ENCODE data around the gene FCRL4. TPM values are rescaled to one million over a fixed set of nuclear protein-coding genes. Genes with fewer than 3 reads are reported as not detected.

The FCRL4 gene
- total and polyA plus RNA-seq, 2 of the 4 experiments (the other 2 are of a cell fraction): not detected

- no TSS peak for BruUV-seq (replicated peaks)
- CTCF ChIA-PET: no interaction called here
These were observed 11.9 kb downstream of the FCRL4 start for GRCh38 chr1:157585984-157586383.

More at GRCh38 chr1:157585984-157586383, 11.9 kb downstream of the FCRL4 start:
- no peak overlapping the region for H3K9ac ChIP-seq (ENCODE audit: low read depth, low read length)
- H3K27ac ChIP-seq (ENCODE audit: insufficient read depth, low read length): no peak overlapping the region
- no peak overlapping the region for H4K8ac ChIP-seq (ENCODE audit: low read depth in 2 of 2, low read length in 2 of 2)
- POLR2A ChIA-PET (ENCODE audit: unreplicated experiment): no interaction called here
- DNase-seq (no peak), ATAC-seq (ENCODE audit: low read depth) (no peak)
- no peaks in the 10 kb centered on the region for H3K36me3 ChIP-seq (ENCODE audit: control insufficient read depth, insufficient read depth, low read length)
- H3K9me1 ChIP-seq (ENCODE audit: insufficient read depth, low read length): no peaks in the 10 kb centered on the region
- H2AK9ac ChIP-seq (replicated peaks; ENCODE audit: low read depth, low read length, poor library complexity): no peak overlapping the region
- WGBS, 2 experiments (ENCODE audit: extremely low coverage in 2 of 2, insufficient read length in 1 of 2): no CpG with 5 or more reads among the region's 4 CpGs
- no peaks in the 10 kb centered on the region for H3K9me3 ChIP-seq (ENCODE audit: control insufficient read depth, insufficient read depth, low read length)
- H3K4me3 ChIP-seq (ENCODE audit: insufficient read depth, low read depth, low read length): no peak overlapping the region
- no peaks in the 10 kb centered on the region for H3K27me3 ChIP-seq (ENCODE audit: control insufficient read depth, insufficient read depth, low read length)
- H2AFZ ChIP-seq (replicated peaks; ENCODE audit: low read length, poor library complexity): no peak overlapping the region
- no peaks in the 10 kb centered on the region for H3K4me1 ChIP-seq (ENCODE audit: control insufficient read depth, insufficient read depth, low read length)
- dilution Hi-C loops (cut with HindIII; ENCODE audit: low sequenced_read_pairs, unreplicated experiment) (no loop called here), intact Hi-C loops (cut with micrococcal nuclease) (no loop called here), in situ Hi-C loops (cut with MboI; ENCODE audit: low sequenced_read_pairs) (no loop called here)
- H2BK20ac ChIP-seq (ENCODE audit: low read depth, low read length): no peak overlapping the region
- H2BK120ac ChIP-seq (ENCODE audit: low read depth, low read length): no peak overlapping the region
- TF ChIP-seq BHLHE40 (IDR thresholded peaks at IDR 0.05; ENCODE audit: low read depth, low read length) (no peak), MXI1 (IDR thresholded peaks at IDR 0.05; ENCODE audit: borderline replicate concordance, low read depth, low read length) (no peak), ELK1 (IDR thresholded peaks at IDR 0.05; ENCODE audit: borderline replicate concordance, low read depth, low read length) (no peak), FOS (IDR thresholded peaks at IDR 0.05; ENCODE audit: low read depth, low read length) (no peak), RFX5 (IDR thresholded peaks at IDR 0.05; ENCODE audit: low read depth, low read length) (no peak), RAD21 (IDR thresholded peaks at IDR 0.05; ENCODE audit: low read length) (no peak), CTCF (conservative IDR thresholded peaks at IDR 0.05; ENCODE audit: low read depth, low read length) (no peak), CEBPB (IDR thresholded peaks at IDR 0.05; ENCODE audit: low read depth, low read length) (no peak), MAZ (IDR thresholded peaks at IDR 0.05; ENCODE audit: borderline replicate concordance, low read depth, low read length) (no peak), MAFK (IDR thresholded peaks at IDR 0.05; ENCODE audit: low read depth, low read length) (no peak), CHD1 (IDR thresholded peaks at IDR 0.05; ENCODE audit: low read depth, low read length) (no peak), SMC3 (IDR thresholded peaks at IDR 0.05; ENCODE audit: low read depth, low read length) (no peak), USF2 (IDR thresholded peaks at IDR 0.05; ENCODE audit: low read depth, low read length) (no peak)
- no peak overlapping the region for H3K23ac ChIP-seq (ENCODE audit: low read depth, low read length)
- no peak overlapping the region for H3K14ac ChIP-seq (replicated peaks; ENCODE audit: low read depth, low read length)
- no peak overlapping the region for H3K56ac ChIP-seq (ENCODE audit: extremely low read depth, insufficient read depth, low read length)
- no peak overlapping the region for H4K91ac ChIP-seq (ENCODE audit: insufficient read depth, low read depth, low read length)
- H2BK15ac ChIP-seq (ENCODE audit: low read depth, low read length): no peak overlapping the region
- H4K5ac ChIP-seq (ENCODE audit: low read depth, low read length): no peak overlapping the region
- H2AK5ac ChIP-seq (ENCODE audit: low read depth, low read length): no peak overlapping the region
- no peak overlapping the region for H3K4me2 ChIP-seq (ENCODE audit: low read depth, low read length)
- H2BK5ac ChIP-seq (ENCODE audit: low read depth, low read length, poor library complexity, severe bottlenecking): no peak overlapping the region
- no peak overlapping the region for H3K4ac ChIP-seq (ENCODE audit: low read depth, low read length)
- no peak overlapping the region for H3K18ac ChIP-seq (ENCODE audit: low read depth, low read length)
- no peaks in the 10 kb centered on the region for H3K79me1 ChIP-seq (ENCODE audit: low read depth in 1 of 2, low read length in 2 of 2)
- no peaks in the 10 kb centered on the region for H4K20me1 ChIP-seq (ENCODE audit: insufficient read depth, low read length)

Data from IMR-90 (cell line).